ENCODE results near the gene PCDH15. TPM values are rescaled to one million over a fixed set of nuclear protein-coding genes. Genes with fewer than 3 reads are reported as not detected.

Gene PCDH15
- total and polyA plus RNA-seq, 9 of the 15 experiments (the other 6 are each of a cell fraction or from before 2014, with no cell fraction given) = not detected

- DNase-seq (ENCODE audit: extremely low read depth in 1 of 4, low spot score in 3 of 4) (no peak), FAIRE-seq (no peak), ATAC-seq (no peak)
- intact Hi-C loops (cut with micrococcal nuclease) = no loop called here
- ChIA-PET CTCF (ENCODE audit: low intra/inter-chr PET ratio) (no interaction called here), POLR2A (no interaction called here)
- no TSS peak for BruUV-seq (replicated peaks)
- Histone ChIP-seq H3K27me3 (ENCODE audit: control insufficient read depth in 2 of 2, insufficient read depth in 2 of 2, low read length in 2 of 2) (no peaks in the 10 kb centered on the region), H3K36me3 (ENCODE audit: control insufficient read depth, insufficient read depth, low read length) (no peaks in the 10 kb centered on the region), H4K20me1 (replicated peaks; ENCODE audit: control insufficient read depth, insufficient read depth, low read length) (no peaks in the 10 kb centered on the region), H2AFZ (ENCODE audit: low read depth, low read length) (no peak overlapping the region), H3K79me2 (ENCODE audit: control insufficient read depth, insufficient read depth, low read length) (no peaks in the 10 kb centered on the region), H3K9me3 (replicated peaks; ENCODE audit: control insufficient read depth, insufficient read depth, low read depth, low read length) (no peaks in the 10 kb centered on the region), H3K27ac (ENCODE audit: extremely low read depth, low read depth, low read length) (no peak overlapping the region), H3K4me2 (ENCODE audit: insufficient read depth, low read length) (no peak overlapping the region), H3K9ac (ENCODE audit: insufficient read depth in 1 of 2, low read depth in 2 of 2, low read length in 2 of 2) (no peak overlapping the region), H3K4me3 (no peak overlapping the region), H3K4me1 (replicated peaks in 1 of 2; ENCODE audit: control insufficient read depth in 2 of 2, insufficient read depth in 2 of 2, low read length in 2 of 2) (no peaks in the 10 kb centered on the region), H3K9me1 (ENCODE audit: control insufficient read depth, insufficient read depth, low read length) (no peaks in the 10 kb centered on the region)
- TF ChIP-seq GABPB2 (CRISPR knock-in tag; conservative IDR thresholded peaks at IDR 0.05) (no peak), MAFK (IDR thresholded peaks at IDR 0.05; ENCODE audit: low read length) (peak; percentile 40; the same call in 1 of the 2 replicates), MAFG (tag; conservative IDR thresholded peaks at IDR 0.05) (peak; percentile 72), ZNF316 (IDR thresholded peaks at IDR 0.05) (peak; percentile 55), NFE2L1 (tag; IDR thresholded peaks at IDR 0.05; ENCODE audit: borderline replicate concordance, low read depth) (peak; percentile 45; the same call in 1 of the 2 replicates), MAFF (IDR thresholded peaks at IDR 0.05; ENCODE audit: low read length) (peak; percentile 50), XRCC5 (IDR thresholded peaks at IDR 0.05; ENCODE audit: low read depth, low read length) (no peak)
- in situ Hi-C loops (cut with MboI) = no loop called here
Measured at GRCh38 chr10:54613162-54613561, 187.9 kb downstream of the PCDH15 start.

- no peaks in the 10 kb centered on the region; the same call in 1 of the 2 replicates for H3K9me3 ChIP-seq (replicated peaks; ENCODE audit: control insufficient read depth, insufficient read depth, low read depth, low read length)
- H3K9ac ChIP-seq (ENCODE audit: insufficient read depth in 1 of 2, low read depth in 2 of 2, low read length in 2 of 2) = no peak overlapping the region
- POLR2A ChIA-PET = no interaction called here
- no peak for TF ChIP-seq ARID1B (IDR thresholded peaks at IDR 0.05)
- no peak for TF ChIP-seq CSDE1 (IDR thresholded peaks at IDR 0.05)
- no peak for TF ChIP-seq ATF7 (IDR thresholded peaks at IDR 0.05)
- TF ChIP-seq PBX2 (CRISPR knock-in tag; IDR thresholded peaks at IDR 0.05; ENCODE audit: low read depth) = no peak
- no peak for TF ChIP-seq PBX2 (tag; conservative IDR thresholded peaks at IDR 0.05; ENCODE audit: low read depth)
- no peak for TF ChIP-seq BACH1 (tag; IDR thresholded peaks at IDR 0.05)
- no peak for TF ChIP-seq CHD1 (IDR thresholded peaks at IDR 0.05; ENCODE audit: low read length)
- TF ChIP-seq ZNF511 (CRISPR knock-in tag; IDR thresholded peaks at IDR 0.05) = no peak
- DNase-seq (ENCODE audit: extremely low read depth in 1 of 4, low spot score in 3 of 4) (no peak), ATAC-seq (no peak), FAIRE-seq (no peak)
- intact Hi-C loops (cut with micrococcal nuclease) (no loop called here), in situ Hi-C loops (cut with MboI) (no loop called here)
- H3K27me3 ChIP-seq (ENCODE audit: control insufficient read depth in 2 of 2, insufficient read depth in 2 of 2, low read length in 2 of 2) = no peaks in the 10 kb centered on the region
- no peak overlapping the region for H3K4me2 ChIP-seq (ENCODE audit: insufficient read depth, low read length)
- no peaks in the 10 kb centered on the region for H3K36me3 ChIP-seq (ENCODE audit: control insufficient read depth, insufficient read depth, low read length)
- no peak overlapping the region for H3K27ac ChIP-seq (ENCODE audit: extremely low read depth, low read depth, low read length)
- H3K4me1 ChIP-seq (replicated peaks in 1 of 2; ENCODE audit: control insufficient read depth in 2 of 2, insufficient read depth in 2 of 2, low read length in 2 of 2) = no peaks in the 10 kb centered on the region
- H3K79me2 ChIP-seq (ENCODE audit: control insufficient read depth, insufficient read depth, low read length) = no peaks in the 10 kb centered on the region
- CTCF ChIA-PET (ENCODE audit: low intra/inter-chr PET ratio) = no interaction called here
- H2AFZ ChIP-seq (ENCODE audit: low read depth, low read length) = no peak overlapping the region
- no peaks in the 10 kb centered on the region for H4K20me1 ChIP-seq (replicated peaks; ENCODE audit: control insufficient read depth, insufficient read depth, low read length)
- H3K9me1 ChIP-seq (ENCODE audit: control insufficient read depth, insufficient read depth, low read length) = no peaks in the 10 kb centered on the region
- H3K4me3 ChIP-seq = no peak overlapping the region
- no TSS peak for BruUV-seq (replicated peaks)
Measured at GRCh38 chr10:54609423-54609822, 191.6 kb downstream of the PCDH15 start.

Measured in K562 (cell line).